LNCaP clone FGC (cell line): ENCODE data around the gene ZSCAN21.

Experiments
- DNase-seq: peaks from one replicate; pipeline ENCODE4 v3.0.0-alpha.2; 2011; ENCODE audit warnings: low read depth
- H3K4me3 ChIP-seq: 2 replicates; pipeline ENCODE4 v1.5.1; 2011; ENCODE audit warnings: mild to moderate bottlenecking, low read depth, low read length, control low read depth
- CTCF ChIP-seq: IDR thresholded peaks from 2 replicates; pipeline ENCODE4 v1.5.1; 2012; ENCODE audit warnings: mild to moderate bottlenecking; ENCODE audit not compliant: control insufficient read depth, insufficient read depth; ENCODE audit errors: extremely low read depth

The ZSCAN21 gene

GRCh38 chr7:100105534-100105933 is 56.0 kb downstream of the ZSCAN21 start:
- H3K4me3 ChIP-seq: no peak overlapping the region
- TF ChIP-seq CTCF: no peak
- DNase-seq: no peak

DNA sequence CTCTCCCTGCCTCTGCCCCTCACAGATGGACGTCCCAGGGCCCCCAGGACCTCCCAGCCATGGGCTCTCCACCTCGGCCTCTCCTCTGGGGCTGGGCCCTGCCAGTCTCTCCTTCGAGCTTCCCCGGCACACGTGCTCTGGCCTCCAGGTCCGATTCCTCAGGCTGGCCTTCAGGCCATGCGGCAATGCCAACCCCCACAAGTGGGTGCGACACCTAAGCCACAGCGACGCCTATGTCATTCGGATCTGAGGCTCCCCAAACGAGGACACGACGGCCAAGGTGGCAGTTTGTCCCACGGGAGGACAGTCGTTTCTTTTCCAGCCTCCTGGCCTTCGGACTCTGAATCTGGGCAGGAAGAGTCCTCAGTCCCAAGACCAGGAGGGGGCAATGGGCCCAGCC is 57.1 kb downstream of the ZSCAN21 start:
- TF ChIP-seq CTCF: no peak
- no peak overlapping the region for H3K4me3 ChIP-seq
- no peak for DNase-seq

- DNase-seq: no peak
- H3K4me3 ChIP-seq: no peak overlapping the region
- TF ChIP-seq CTCF: no peak
These were observed 57.7 kb downstream of the ZSCAN21 start for GRCh38 chr7:100107125-100107737.

DNA sequence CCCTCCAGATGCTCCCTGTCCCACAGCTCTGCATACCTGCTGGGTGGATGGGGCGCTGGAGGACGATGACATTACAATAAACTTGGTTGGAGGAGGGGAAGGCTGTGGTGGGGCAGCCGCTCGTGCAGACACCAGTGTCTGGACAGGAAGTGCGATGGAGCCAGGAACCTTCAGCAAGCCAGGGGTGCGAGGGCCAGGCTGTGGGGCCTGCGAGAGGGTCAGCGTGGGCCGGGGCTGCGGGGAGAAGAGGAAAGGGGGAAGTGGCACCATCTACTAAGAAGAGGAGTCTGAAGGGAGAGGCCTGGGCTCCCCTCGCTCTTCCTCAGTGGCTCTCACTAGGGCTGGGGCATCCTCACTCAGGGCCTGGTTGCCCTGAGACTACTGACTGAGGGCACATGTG is 58.3 kb downstream of the ZSCAN21 start:
- DNase-seq: no peak
- H3K4me3 ChIP-seq: no peak overlapping the region
- no peak for TF ChIP-seq CTCF

- DNase-seq: no peak
- no peak overlapping the region for H3K4me3 ChIP-seq
- no peak for TF ChIP-seq CTCF
These were observed 60.1 kb downstream of the ZSCAN21 start for GRCh38 chr7:100109521-100110163.

DNA sequence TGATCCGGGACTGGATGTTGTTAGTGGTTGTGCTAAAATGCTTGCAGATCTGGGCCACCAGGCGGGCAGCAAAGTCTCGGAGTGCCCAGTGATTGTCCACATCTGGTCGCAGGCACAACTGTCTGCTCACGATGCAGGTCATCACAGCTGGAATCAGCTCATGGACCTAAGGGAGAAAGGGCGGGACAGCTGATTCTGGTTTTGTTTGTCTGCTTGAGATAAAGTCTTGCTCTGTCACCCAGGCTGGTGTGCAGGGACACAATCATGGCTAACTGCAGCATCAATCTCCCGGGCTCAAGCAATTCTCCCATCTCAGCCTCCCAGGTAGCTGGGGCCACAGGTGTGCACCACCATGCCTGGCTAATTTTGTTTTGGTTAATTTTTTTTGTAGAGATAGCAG is 61.6 kb downstream of the ZSCAN21 start:
- no peak overlapping the region for H3K4me3 ChIP-seq
- no peak for DNase-seq
- no peak for TF ChIP-seq CTCF

DNA sequence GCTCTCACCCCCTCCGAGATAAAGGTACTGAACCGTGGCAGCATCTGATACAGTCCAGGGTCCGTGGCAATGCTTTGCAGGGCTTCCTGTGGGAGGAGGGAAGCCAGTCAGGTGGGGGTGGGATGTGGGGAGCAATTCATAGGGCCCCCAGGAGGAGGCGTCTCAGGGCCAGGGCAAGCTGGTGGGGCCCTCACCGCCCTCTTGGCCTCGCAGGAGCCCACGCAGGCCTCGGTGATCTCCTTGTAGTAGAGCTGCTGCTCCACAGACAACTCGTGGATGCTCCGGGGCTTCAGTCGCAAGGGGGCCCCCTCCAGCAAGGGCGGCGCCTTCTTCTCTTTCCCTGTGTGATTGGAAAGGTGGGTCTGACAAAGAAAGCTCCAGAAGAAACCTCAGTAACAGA is 62.3 kb downstream of the ZSCAN21 start:
- no peak for TF ChIP-seq CTCF
- H3K4me3 ChIP-seq: no peak overlapping the region
- no peak for DNase-seq
